ENCODE results near the gene ABCA10.
"Not testable (repeated sequence)": the region's sequence is repeated elsewhere in the genome, so short reads cannot be mapped to it uniquely, and the experiment has no call there.

ABCA10 gene

GRCh38 chr17:69228018-69228417, 606 bp downstream of the ABCA10 start:
- no peaks in the 10 kb centered on the region for H3K36me3 ChIP-seq (ENCODE audit: control insufficient read depth, insufficient read depth, low read length)
- H3K27ac ChIP-seq (ENCODE audit: low read depth, low read length, severe bottlenecking) = no peak overlapping the region
- H3K4me1 ChIP-seq (ENCODE audit: control insufficient read depth, insufficient read depth, low read length, poor library complexity, severe bottlenecking) = peaks cover 4% of the 10 kb centered on the region
- H3K9me3 ChIP-seq (ENCODE audit: control insufficient read depth, low read length) = peaks cover 4% of the 10 kb centered on the region
- no peak overlapping the region for H3K4me3 ChIP-seq (ENCODE audit: extremely low read depth, insufficient read depth, low read length, poor library complexity, severe bottlenecking)

DNA sequence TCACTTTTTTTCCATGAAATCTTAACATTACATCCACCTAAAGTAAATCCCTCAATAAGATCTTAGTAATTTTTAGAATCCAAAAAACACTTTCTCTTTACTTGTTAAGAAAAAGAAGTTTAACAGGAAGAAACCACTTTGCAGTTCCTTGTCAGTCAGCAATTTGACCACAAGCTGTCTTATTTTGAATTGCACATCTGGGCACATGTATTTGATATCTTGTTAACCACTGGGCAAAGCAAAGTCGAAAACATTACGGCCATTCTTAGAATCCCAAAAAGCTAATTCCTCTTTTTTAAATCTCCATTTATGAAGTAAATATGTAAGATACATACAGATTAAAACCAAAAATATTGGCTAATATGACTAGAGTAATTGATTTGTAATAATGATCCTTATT, 1.1 kb downstream of the ABCA10 start:
- Histone ChIP-seq H3K9me3 (ENCODE audit: control insufficient read depth, low read length) (no peaks in the 10 kb centered on the region), H3K4me1 (ENCODE audit: control insufficient read depth, insufficient read depth, low read length, poor library complexity, severe bottlenecking) (peaks cover 4% of the 10 kb centered on the region), H3K36me3 (ENCODE audit: control insufficient read depth, insufficient read depth, low read length) (no peaks in the 10 kb centered on the region), H3K4me3 (ENCODE audit: extremely low read depth, insufficient read depth, low read length, poor library complexity, severe bottlenecking) (no peak overlapping the region), H3K27ac (ENCODE audit: low read depth, low read length, severe bottlenecking) (no peak overlapping the region)
- WGBS, 2 experiments (ENCODE audit: insufficient coverage in 2 of 2) = no CpG with 5 or more reads among the region's 2 CpGs

GRCh38 chr17:69223809-69224208, 4.8 kb downstream of the ABCA10 start:
- WGBS, 2 experiments (ENCODE audit: insufficient coverage in 2 of 2) = 82 to 91% methylated on average over 2 of the region's 3 CpGs
- Histone ChIP-seq H3K9me3 (ENCODE audit: control insufficient read depth, low read length) (no peaks in the 10 kb centered on the region), H3K4me3 (ENCODE audit: extremely low read depth, insufficient read depth, low read length, poor library complexity, severe bottlenecking) (no peak overlapping the region)

DNA sequence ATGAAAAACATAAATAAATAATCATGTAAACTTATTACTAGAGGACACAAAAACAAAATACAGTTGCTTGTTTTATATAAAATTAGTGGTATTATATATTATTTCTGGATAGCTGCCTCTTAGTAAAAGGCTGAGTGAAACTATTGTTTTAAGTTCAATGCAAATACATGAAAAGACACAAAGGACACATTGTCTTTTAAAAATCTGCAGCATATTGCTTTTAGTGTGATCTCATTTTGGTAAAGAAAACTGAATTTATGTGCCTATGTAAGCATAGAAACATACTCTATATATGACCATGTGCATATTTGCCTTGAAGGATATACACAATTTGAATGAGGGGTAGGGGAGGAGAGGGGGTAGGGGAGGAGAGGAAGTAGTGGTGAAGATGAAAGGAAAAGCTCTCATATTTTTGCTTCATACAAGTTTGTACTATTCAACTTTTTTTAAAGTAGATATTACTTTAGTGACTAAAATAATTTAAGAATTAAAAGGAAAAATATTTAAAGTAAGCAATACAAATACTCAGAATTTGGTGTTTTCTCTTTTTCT, 5.8 kb downstream of the ABCA10 start:
- no peak overlapping the region for H3K4me3 ChIP-seq (ENCODE audit: extremely low read depth, insufficient read depth, low read length, poor library complexity, severe bottlenecking)
- H3K9me3 ChIP-seq (ENCODE audit: control insufficient read depth, low read length) = no peaks in the 10 kb centered on the region
- no peak overlapping the region for H3K27ac ChIP-seq (ENCODE audit: low read depth, low read length, severe bottlenecking)
- no peaks in the 10 kb centered on the region for H3K36me3 ChIP-seq (ENCODE audit: control insufficient read depth, insufficient read depth, low read length)
- H3K4me1 ChIP-seq (ENCODE audit: control insufficient read depth, insufficient read depth, low read length, poor library complexity, severe bottlenecking) = peaks cover 4% of the 10 kb centered on the region

More at GRCh38 chr17:69223809-69224208, 4.8 kb downstream of the ABCA10 start:
- Histone ChIP-seq H3K4me1 (ENCODE audit: control insufficient read depth, insufficient read depth, low read length, poor library complexity, severe bottlenecking) (peaks cover 4% of the 10 kb centered on the region), H3K27ac (ENCODE audit: low read depth, low read length, severe bottlenecking) (no peak overlapping the region), H3K36me3 (ENCODE audit: control insufficient read depth, insufficient read depth, low read length) (no peaks in the 10 kb centered on the region)

GRCh38 chr17:69220098-69220497, 8.5 kb downstream of the ABCA10 start:
- no peaks in the 10 kb centered on the region for H3K36me3 ChIP-seq (ENCODE audit: control insufficient read depth, insufficient read depth, low read length)
- no peak overlapping the region for H3K27ac ChIP-seq (ENCODE audit: low read depth, low read length, severe bottlenecking)
- no peak overlapping the region for H3K4me3 ChIP-seq (ENCODE audit: extremely low read depth, insufficient read depth, low read length, poor library complexity, severe bottlenecking)
- H3K4me1 ChIP-seq (ENCODE audit: control insufficient read depth, insufficient read depth, low read length, poor library complexity, severe bottlenecking) = peaks cover 4% of the 10 kb centered on the region
- H3K9me3 ChIP-seq (ENCODE audit: control insufficient read depth, low read length) = no peaks in the 10 kb centered on the region
- no CpG with 5 or more reads among the region's 1 CpG for whole genome bisulfite sequencing, 2 experiments (ENCODE audit: insufficient coverage in 2 of 2)

- H3K27ac ChIP-seq (ENCODE audit: low read depth, low read length, severe bottlenecking) = no peak overlapping the region
- H3K9me3 ChIP-seq (ENCODE audit: control insufficient read depth, low read length) = no peaks in the 10 kb centered on the region
- WGBS, 2 experiments (ENCODE audit: insufficient coverage in 2 of 2) = no CpG with 5 or more reads among the region's 3 CpGs
- no peaks in the 10 kb centered on the region for H3K36me3 ChIP-seq (ENCODE audit: control insufficient read depth, insufficient read depth, low read length)
- peaks cover 4% of the 10 kb centered on the region for H3K4me1 ChIP-seq (ENCODE audit: control insufficient read depth, insufficient read depth, low read length, poor library complexity, severe bottlenecking)
- H3K4me3 ChIP-seq (ENCODE audit: extremely low read depth, insufficient read depth, low read length, poor library complexity, severe bottlenecking) = no peak overlapping the region
These were observed 9.6 kb downstream of the ABCA10 start for GRCh38 chr17:69218986-69219385.

DNA sequence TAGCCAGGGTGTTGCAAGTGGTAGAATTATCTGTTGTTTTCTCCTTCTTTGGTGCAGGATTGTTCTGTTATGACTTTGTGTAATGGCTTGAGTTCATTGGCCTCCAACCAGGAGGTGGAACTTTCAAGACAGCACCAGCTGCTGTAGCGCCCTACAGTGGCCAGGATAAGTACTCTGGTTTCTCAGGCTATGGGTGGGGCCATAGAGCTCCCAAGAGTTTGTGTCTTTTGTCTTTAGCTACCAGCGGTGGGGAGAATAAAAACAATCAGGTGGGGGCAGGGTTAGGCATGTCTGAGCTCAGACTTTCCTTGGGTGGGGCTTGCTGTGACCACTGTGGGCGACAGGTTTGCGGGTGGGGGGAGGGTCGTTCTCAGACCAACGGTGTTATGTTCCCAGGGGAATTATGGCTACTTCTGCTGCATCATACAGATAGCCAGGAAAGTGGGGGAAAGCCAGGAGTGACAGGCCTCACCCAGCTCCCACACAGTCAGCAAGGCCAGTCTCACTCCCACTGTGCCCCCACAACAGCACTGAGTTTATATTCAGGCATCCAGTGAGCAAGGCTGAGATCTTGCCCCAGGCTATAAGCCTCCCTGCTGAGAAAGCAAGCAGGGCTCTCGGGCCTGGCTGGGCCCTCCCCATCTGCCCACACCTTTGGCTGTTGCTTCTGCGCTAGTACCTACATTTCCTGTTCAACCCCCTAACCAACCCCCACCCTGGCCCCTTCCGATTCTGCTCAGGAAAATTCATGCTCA, 15.4 kb downstream of the ABCA10 start:
- 86 to 93% methylated on average over 3 to 8 of the region's 9 CpGs for WGBS, 2 experiments (ENCODE audit: insufficient coverage in 2 of 2)

DNA sequence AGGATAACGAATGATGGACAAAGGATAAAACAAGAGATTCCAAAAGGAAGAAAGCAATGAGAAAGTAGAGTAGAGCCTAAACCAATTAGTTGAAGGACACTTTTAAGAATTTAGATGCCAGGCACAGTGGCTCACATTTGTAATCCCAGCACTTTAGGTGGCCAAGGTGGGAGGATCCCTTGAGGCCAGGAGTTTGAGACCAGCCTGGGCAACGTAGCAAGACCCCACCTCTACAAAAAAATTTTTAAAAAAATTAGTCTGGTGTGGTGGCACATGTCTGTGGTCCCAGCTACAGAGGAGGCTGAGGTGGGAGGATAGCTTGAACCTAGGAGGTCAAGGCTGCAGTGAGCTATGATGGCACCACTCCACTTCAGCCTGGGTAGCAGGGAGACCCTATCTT, 20.0 kb downstream of the ABCA10 start:
- H3K9me3 ChIP-seq (ENCODE audit: control insufficient read depth, low read length) = no peaks in the 10 kb centered on the region
- H3K36me3 ChIP-seq (ENCODE audit: control insufficient read depth, insufficient read depth, low read length) = no peaks in the 10 kb centered on the region
- 100% methylated on average over 1 of the region's 2 CpGs for WGBS, 2 experiments (ENCODE audit: insufficient coverage in 2 of 2)
- H3K27ac ChIP-seq (ENCODE audit: low read depth, low read length, severe bottlenecking) = no peak overlapping the region
- H3K4me3 ChIP-seq (ENCODE audit: extremely low read depth, insufficient read depth, low read length, poor library complexity, severe bottlenecking) = no peak overlapping the region
- H3K4me1 ChIP-seq (ENCODE audit: control insufficient read depth, insufficient read depth, low read length, poor library complexity, severe bottlenecking) = no peaks in the 10 kb centered on the region

More for the DNA sequence above, 15.4 kb downstream of the ABCA10 start:
- Histone ChIP-seq H3K27ac (ENCODE audit: low read depth, low read length, severe bottlenecking) (no peak overlapping the region), H3K9me3 (ENCODE audit: control insufficient read depth, low read length) (no peaks in the 10 kb centered on the region), H3K4me1 (ENCODE audit: control insufficient read depth, insufficient read depth, low read length, poor library complexity, severe bottlenecking) (no peaks in the 10 kb centered on the region), H3K4me3 (ENCODE audit: extremely low read depth, insufficient read depth, low read length, poor library complexity, severe bottlenecking) (no peak overlapping the region), H3K36me3 (ENCODE audit: control insufficient read depth, insufficient read depth, low read length) (no peaks in the 10 kb centered on the region)

- Histone ChIP-seq H3K4me3 (ENCODE audit: extremely low read depth, insufficient read depth, low read length, poor library complexity, severe bottlenecking) (no peak overlapping the region), H3K27ac (ENCODE audit: low read depth, low read length, severe bottlenecking) (no peak overlapping the region), H3K36me3 (ENCODE audit: control insufficient read depth, insufficient read depth, low read length) (no peaks in the 10 kb centered on the region), H3K4me1 (ENCODE audit: control insufficient read depth, insufficient read depth, low read length, poor library complexity, severe bottlenecking) (no peaks in the 10 kb centered on the region), H3K9me3 (ENCODE audit: control insufficient read depth, low read length) (no peaks in the 10 kb centered on the region)
- no CpG with 5 or more reads among the region's 4 CpGs for WGBS, 2 experiments (ENCODE audit: insufficient coverage in 2 of 2)
These were observed 21.5 kb downstream of the ABCA10 start for GRCh38 chr17:69207151-69207550.

DNA sequence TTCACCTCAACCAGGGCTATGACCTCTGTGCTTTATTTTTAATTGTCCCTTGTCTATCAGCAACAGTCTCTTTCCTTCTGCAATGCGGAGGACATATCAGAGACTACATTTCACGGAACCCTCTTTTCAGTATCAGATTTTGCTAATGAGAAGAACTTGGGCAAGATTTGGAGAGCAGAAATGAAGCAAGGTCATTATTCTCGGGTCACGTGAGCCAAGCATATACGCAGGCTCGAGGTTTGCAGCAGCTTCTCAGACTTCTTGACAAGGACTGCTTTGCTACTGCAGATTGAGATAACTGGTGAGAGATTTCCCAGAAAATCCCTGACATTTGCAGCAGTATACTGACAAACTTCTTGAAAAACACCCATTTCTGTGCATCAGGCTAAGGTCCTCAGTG, 30.4 kb downstream of the ABCA10 start:
- Histone ChIP-seq H3K4me1 (ENCODE audit: control insufficient read depth, insufficient read depth, low read length, poor library complexity, severe bottlenecking) (no peaks in the 10 kb centered on the region), H3K27ac (ENCODE audit: low read depth, low read length, severe bottlenecking) (no peak overlapping the region), H3K9me3 (ENCODE audit: control insufficient read depth, low read length) (no peaks in the 10 kb centered on the region), H3K4me3 (ENCODE audit: extremely low read depth, insufficient read depth, low read length, poor library complexity, severe bottlenecking) (no peak overlapping the region), H3K36me3 (ENCODE audit: control insufficient read depth, insufficient read depth, low read length) (no peaks in the 10 kb centered on the region)
- 94 to 98% methylated on average over 4 to 5 of the region's 6 CpGs for WGBS, 2 experiments (ENCODE audit: insufficient coverage in 2 of 2)

DNA sequence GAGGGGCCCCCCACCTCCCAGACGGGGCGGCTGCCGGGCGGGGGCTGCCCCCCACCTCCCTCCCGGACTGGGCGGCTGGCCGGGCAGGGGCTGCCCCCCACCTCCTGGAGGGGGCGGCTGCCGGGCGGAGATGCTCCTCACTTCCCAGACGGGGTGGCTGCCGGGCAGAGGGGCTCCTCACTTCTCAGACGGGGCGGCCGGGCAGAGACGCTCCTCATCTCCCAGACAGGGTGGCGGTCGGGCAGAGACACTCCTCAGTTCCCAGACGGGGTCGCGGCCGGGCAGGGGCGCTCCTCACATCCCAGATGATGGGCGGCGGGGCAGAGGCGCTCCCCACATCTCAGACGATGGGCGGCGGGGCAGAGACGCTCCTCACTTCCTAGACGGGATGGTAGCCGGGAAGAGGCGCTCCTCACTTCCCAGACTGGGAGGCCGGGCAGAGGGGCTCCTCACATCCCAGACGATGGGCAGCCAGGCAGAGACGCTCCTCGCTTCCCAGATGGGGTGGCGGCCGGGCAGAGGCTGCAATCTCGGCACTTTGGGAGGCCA, 32.4 kb downstream of the ABCA10 start:
- WGBS, 2 experiments (ENCODE audit: insufficient coverage in 2 of 2) = 98% methylated on average over 21 to 28 of the region's 40 CpGs
- H3K4me3 ChIP-seq (ENCODE audit: extremely low read depth, insufficient read depth, low read length, poor library complexity, severe bottlenecking); H3K36me3 ChIP-seq (ENCODE audit: control insufficient read depth, insufficient read depth, low read length); H3K4me1 ChIP-seq (ENCODE audit: control insufficient read depth, insufficient read depth, low read length, poor library complexity, severe bottlenecking); H3K9me3 ChIP-seq (ENCODE audit: control insufficient read depth, low read length); H3K27ac ChIP-seq (ENCODE audit: low read depth, low read length, severe bottlenecking): not testable (repeated sequence)
